Mesendoderm (in vitro differentiated cells): ENCODE data around the gene SIRPB2.
A peak's percentile ranks its signal among the peaks of the same experiment; 100 is the strongest.

Source experiments
- DNase-seq: peaks from one replicate; pipeline ENCODE4 v3.0.0; 2013
- H2AK5ac ChIP-seq: 2 replicates; pipeline ENCODE4 v1.6.1; 2013; ENCODE audit warnings: low read length, inconsistent platforms
- H2BK120ac ChIP-seq: 2 replicates; pipeline ENCODE4 v1.6.1; 2013; ENCODE audit warnings: low read depth, mild to moderate bottlenecking, low read length, moderate library complexity, mixed read lengths
- H2BK15ac ChIP-seq: replicated peaks from 2 replicates; pipeline ENCODE4 v1.6.1; 2013; ENCODE audit warnings: low read depth, mild to moderate bottlenecking, moderate library complexity
- H2BK5ac ChIP-seq: 2 replicates; pipeline ENCODE4 v1.6.1; 2013; ENCODE audit warnings: low read length, inconsistent platforms
- H3K18ac ChIP-seq: 2 replicates; pipeline ENCODE4 v1.6.1; 2013; ENCODE audit warnings: mild to moderate bottlenecking, low read length, mixed read lengths
- H3K23ac ChIP-seq: one replicate; pipeline ENCODE4 v1.6.1; 2013; ENCODE audit warnings: low read length
- H3K27ac ChIP-seq: 2 replicates; pipeline ENCODE4 v1.5.1; 2013; ENCODE audit warnings: low read depth, mild to moderate bottlenecking, inconsistent platforms, low read length, moderate library complexity
- H3K27me3 ChIP-seq: 2 replicates; pipeline ENCODE4 v1.6.1; 2013; ENCODE audit warnings: low read length, control low read depth, mild to moderate bottlenecking, inconsistent platforms; ENCODE audit not compliant: insufficient read depth, poor library complexity
- H3K36me3 ChIP-seq: 2 replicates; pipeline ENCODE4 v1.6.1; 2013; ENCODE audit warnings: low read length, inconsistent platforms; ENCODE audit not compliant: control insufficient read depth, insufficient read depth
- H3K4ac ChIP-seq: one replicate; pipeline ENCODE4 v1.6.1; 2013; ENCODE audit warnings: low read depth, mild to moderate bottlenecking, low read length, moderate library complexity
- H3K4me1 ChIP-seq: 2 replicates; pipeline ENCODE4 v1.6.1; 2013; ENCODE audit warnings: low read depth, low read length, inconsistent platforms; ENCODE audit not compliant: control insufficient read depth
- H3K4me2 ChIP-seq: 2 replicates; pipeline ENCODE4 v1.6.1; 2013; ENCODE audit warnings: low read length
- H3K4me3 ChIP-seq: 2 replicates; pipeline ENCODE4 v1.5.1; 2013; ENCODE audit warnings: mild to moderate bottlenecking, low read length
- H3K56ac ChIP-seq: one replicate; pipeline ENCODE4 v1.6.1; 2013; ENCODE audit warnings: low read length
- H3K79me1 ChIP-seq: 2 replicates; pipeline ENCODE4 v1.6.1; 2013; ENCODE audit warnings: low read length, inconsistent platforms
- H3K79me2 ChIP-seq: 2 replicates; pipeline ENCODE4 v1.6.1; 2013; ENCODE audit warnings: mild to moderate bottlenecking, low read length; ENCODE audit not compliant: control insufficient read depth, insufficient read depth
- H3K9ac ChIP-seq: 2 replicates; pipeline ENCODE4 v1.6.1; 2013; ENCODE audit warnings: low read length, inconsistent platforms
- H4K5ac ChIP-seq: one replicate; pipeline ENCODE4 v1.6.1; 2013; ENCODE audit warnings: low read length
- H4K8ac ChIP-seq: one replicate; pipeline ENCODE4 v1.6.1; 2013; ENCODE audit warnings: low read depth, mild to moderate bottlenecking, control low read depth, low read length, moderate library complexity
- WGBS: extraction: QIAGEN DNeasy Blood & Tissue Kit; methylation state at CpG from one replicate; pipeline ENCODE4 v1.1.7; 2013; ENCODE audit warnings: low lambda C conversion rate, missing lambda C conversion rate; ENCODE audit not compliant: insufficient coverage; ENCODE audit errors: extremely low coverage; 5-methylcytosine and 5-hydroxymethylcytosine counted together

SIRPB2 gene

GRCh38 chr20:1443085-1443484 lies 48.1 kb downstream of the SIRPB2 start:
- WGBS: no CpG with 5 or more reads among the region's 5 CpGs
- no peak overlapping the region for H4K8ac ChIP-seq
- H3K79me2 ChIP-seq: no peaks in the 10 kb centered on the region
- H3K4me3 ChIP-seq: no peak overlapping the region
- H3K27me3 ChIP-seq: no peaks in the 10 kb centered on the region
- no peaks in the 10 kb centered on the region for H3K4me1 ChIP-seq
- H3K4me2 ChIP-seq: no peak overlapping the region
- no peak overlapping the region for H3K9ac ChIP-seq
- no peak overlapping the region for H4K5ac ChIP-seq
- H3K18ac ChIP-seq: no peak overlapping the region
- H2BK15ac ChIP-seq: no peak overlapping the region
- no peak overlapping the region for H3K4ac ChIP-seq
- H2BK5ac ChIP-seq: no peak overlapping the region
- DNase-seq: no peak
- no peak overlapping the region for H3K23ac ChIP-seq
- H2BK120ac ChIP-seq: no peak overlapping the region
- H2AK5ac ChIP-seq: no peak overlapping the region
- no peaks in the 10 kb centered on the region for H3K79me1 ChIP-seq
- no peak overlapping the region for H3K27ac ChIP-seq
- H3K56ac ChIP-seq: no peak overlapping the region
- peaks cover 22% of the 10 kb centered on the region for H3K36me3 ChIP-seq

- Histone ChIP-seq H2BK5ac (no peak overlapping the region), H3K18ac (no peak overlapping the region), H3K4me2 (no peak overlapping the region), H3K23ac (no peak overlapping the region), H3K79me2 (no peaks in the 10 kb centered on the region), H3K27ac (no peak overlapping the region), H3K27me3 (no peaks in the 10 kb centered on the region), H4K8ac (no peak overlapping the region), H3K36me3 (peaks cover 21% of the 10 kb centered on the region), H3K79me1 (no peaks in the 10 kb centered on the region), H2BK15ac (no peak overlapping the region), H3K9ac (no peak overlapping the region), H2AK5ac (no peak overlapping the region), H3K4me1 (no peaks in the 10 kb centered on the region), H3K56ac (no peak overlapping the region), H4K5ac (no peak overlapping the region), H2BK120ac (no peak overlapping the region), H3K4me3 (no peak overlapping the region), H3K4ac (no peak overlapping the region)
- DNase-seq: no peak
- no CpG with 5 or more reads among the region's 2 CpGs for WGBS
Measured at GRCh38 chr20:1442304-1442703, 48.9 kb downstream of the SIRPB2 start.

- H3K36me3 ChIP-seq: peaks cover 14% of the 10 kb centered on the region
Measured at GRCh38 chr20:1441133-1441532, 50.1 kb downstream of the SIRPB2 start.

GRCh38 chr20:1440024-1440423 lies 51.2 kb downstream of the SIRPB2 start:
- Histone ChIP-seq H4K5ac (no peak overlapping the region), H2BK120ac (no peak overlapping the region), H3K4me2 (no peak overlapping the region), H3K9ac (no peak overlapping the region), H4K8ac (no peak overlapping the region), H3K18ac (no peak overlapping the region), H2BK5ac (no peak overlapping the region), H2AK5ac (no peak overlapping the region), H2BK15ac (no peak overlapping the region), H3K56ac (no peak overlapping the region), H3K27me3 (no peaks in the 10 kb centered on the region), H3K4ac (no peak overlapping the region), H3K23ac (no peak overlapping the region), H3K36me3 (peaks cover 9% of the 10 kb centered on the region), H3K79me1 (no peaks in the 10 kb centered on the region), H3K27ac (no peak overlapping the region), H3K79me2 (no peaks in the 10 kb centered on the region), H3K4me1 (no peaks in the 10 kb centered on the region), H3K4me3 (no peak overlapping the region)
- WGBS: no CpG with 5 or more reads among the region's 6 CpGs
- peak; percentile 85 for DNase-seq

More at GRCh38 chr20:1441133-1441532, 50.1 kb downstream of the SIRPB2 start:
- no peak overlapping the region for H2BK5ac ChIP-seq
- no peak overlapping the region for H3K4me2 ChIP-seq
- H2BK120ac ChIP-seq: no peak overlapping the region
- H3K79me1 ChIP-seq: no peaks in the 10 kb centered on the region
- no peak overlapping the region for H3K9ac ChIP-seq
- H3K79me2 ChIP-seq: no peaks in the 10 kb centered on the region
- H3K27ac ChIP-seq: no peak overlapping the region
- H3K23ac ChIP-seq: no peak overlapping the region
- H3K4me3 ChIP-seq: no peak overlapping the region
- no peaks in the 10 kb centered on the region for H3K4me1 ChIP-seq
- H3K56ac ChIP-seq: no peak overlapping the region
- H4K5ac ChIP-seq: no peak overlapping the region
- no peak overlapping the region for H2AK5ac ChIP-seq
- no peak for DNase-seq
- no peak overlapping the region for H2BK15ac ChIP-seq
- no peaks in the 10 kb centered on the region for H3K27me3 ChIP-seq
- H3K4ac ChIP-seq: no peak overlapping the region
- whole genome bisulfite sequencing: no CpG with 5 or more reads among the region's 3 CpGs
- H4K8ac ChIP-seq: no peak overlapping the region
- no peak overlapping the region for H3K18ac ChIP-seq

GRCh38 chr20:1438361-1438760 lies 52.9 kb downstream of the SIRPB2 start:
- no peak overlapping the region for H2AK5ac ChIP-seq
- H3K4me3 ChIP-seq: no peak overlapping the region
- DNase-seq: no peak
- no peak overlapping the region for H4K5ac ChIP-seq
- no peak overlapping the region for H3K9ac ChIP-seq
- H3K4me2 ChIP-seq: no peak overlapping the region
- no peak overlapping the region for H2BK120ac ChIP-seq
- H3K4me1 ChIP-seq: no peaks in the 10 kb centered on the region
- no peaks in the 10 kb centered on the region for H3K27me3 ChIP-seq
- H4K8ac ChIP-seq: no peak overlapping the region
- H2BK5ac ChIP-seq: no peak overlapping the region
- no peak overlapping the region for H3K18ac ChIP-seq
- no peak overlapping the region for H3K23ac ChIP-seq
- H3K4ac ChIP-seq: no peak overlapping the region
- H3K27ac ChIP-seq: no peak overlapping the region
- H2BK15ac ChIP-seq: no peak overlapping the region
- H3K79me2 ChIP-seq: no peaks in the 10 kb centered on the region
- no peaks in the 10 kb centered on the region for H3K79me1 ChIP-seq
- no CpG with 5 or more reads among the region's 1 CpG for WGBS
- H3K56ac ChIP-seq: no peak overlapping the region
- H3K36me3 ChIP-seq: peaks cover 2% of the 10 kb centered on the region

GRCh38 chr20:1437235-1437904 lies 53.9 kb downstream of the SIRPB2 start:
- Histone ChIP-seq H3K79me1 (no peaks in the 10 kb centered on the region), H2BK5ac (no peak overlapping the region), H3K18ac (no peak overlapping the region), H4K5ac (no peak overlapping the region), H2BK15ac (no peak overlapping the region), H3K27me3 (no peaks in the 10 kb centered on the region), H3K4me3 (no peak overlapping the region), H4K8ac (no peak overlapping the region), H3K79me2 (no peaks in the 10 kb centered on the region), H3K27ac (no peak overlapping the region), H2BK120ac (no peak overlapping the region), H2AK5ac (no peak overlapping the region), H3K4me1 (no peaks in the 10 kb centered on the region), H3K4me2 (no peak overlapping the region), H3K23ac (no peak overlapping the region), H3K56ac (no peak overlapping the region), H3K9ac (no peak overlapping the region), H3K4ac (no peak overlapping the region), H3K36me3 (no peaks in the 10 kb centered on the region)
- no CpG with 5 or more reads among the region's 5 CpGs for WGBS
- peak; percentile 82 for DNase-seq
